Diencephalon (tissue), 1 donor: ENCODE measurements around the gene SERPINI2. TPM values are rescaled to one million over a fixed set of nuclear protein-coding genes. Genes with fewer than 3 reads are reported as not detected.

Experiments used
- total RNA-seq: library from RNA; depleted of rRNA; stranded (reverse); fragments of >200 nt; gene quantifications from one replicate; pipeline ENCODE4 v1.2.3, GENCODE V29; 2014

SERPINI2 gene, protein sequence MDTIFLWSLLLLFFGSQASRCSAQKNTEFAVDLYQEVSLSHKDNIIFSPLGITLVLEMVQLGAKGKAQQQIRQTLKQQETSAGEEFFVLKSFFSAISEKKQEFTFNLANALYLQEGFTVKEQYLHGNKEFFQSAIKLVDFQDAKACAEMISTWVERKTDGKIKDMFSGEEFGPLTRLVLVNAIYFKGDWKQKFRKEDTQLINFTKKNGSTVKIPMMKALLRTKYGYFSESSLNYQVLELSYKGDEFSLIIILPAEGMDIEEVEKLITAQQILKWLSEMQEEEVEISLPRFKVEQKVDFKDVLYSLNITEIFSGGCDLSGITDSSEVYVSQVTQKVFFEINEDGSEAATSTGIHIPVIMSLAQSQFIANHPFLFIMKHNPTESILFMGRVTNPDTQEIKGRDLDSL
- total RNA-seq = 3.7 TPM

DNA sequence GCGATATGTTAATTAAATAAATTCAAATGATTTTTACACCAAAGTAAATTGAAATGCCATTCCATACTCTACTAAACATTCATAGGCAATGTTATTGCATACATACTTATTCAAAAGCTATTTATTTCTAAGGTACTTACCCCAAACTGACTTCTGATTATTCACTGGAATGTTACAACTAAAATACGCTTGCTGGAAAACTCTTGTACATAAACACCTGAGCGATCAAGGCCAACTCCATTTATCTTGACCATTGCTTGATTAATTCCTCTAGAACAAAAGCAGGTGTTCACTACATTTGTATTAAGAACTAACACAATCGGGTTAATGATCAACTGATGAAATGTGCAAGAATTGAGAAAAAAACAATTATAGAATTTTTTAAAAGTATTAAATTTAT is at the start of gene SERPINI2:
TSS of gene SERPINI2 (minus strand) at position 180 of the 400 bp plus-strand sequence. CDS start 2,208 bp downstream, outside the sequence.

Other genes with a start within 250 kb of the SERPINI2 start
- 18.9 TPM for gene ZBBX, start 93.7 kb downstream of the SERPINI2 start, total RNA-seq
- 34.6 TPM for gene WDR49, start 179.9 kb upstream of the SERPINI2 start, total RNA-seq